ENCODE measurements around the gene CACHD1.

The CACHD1 gene

DNA sequence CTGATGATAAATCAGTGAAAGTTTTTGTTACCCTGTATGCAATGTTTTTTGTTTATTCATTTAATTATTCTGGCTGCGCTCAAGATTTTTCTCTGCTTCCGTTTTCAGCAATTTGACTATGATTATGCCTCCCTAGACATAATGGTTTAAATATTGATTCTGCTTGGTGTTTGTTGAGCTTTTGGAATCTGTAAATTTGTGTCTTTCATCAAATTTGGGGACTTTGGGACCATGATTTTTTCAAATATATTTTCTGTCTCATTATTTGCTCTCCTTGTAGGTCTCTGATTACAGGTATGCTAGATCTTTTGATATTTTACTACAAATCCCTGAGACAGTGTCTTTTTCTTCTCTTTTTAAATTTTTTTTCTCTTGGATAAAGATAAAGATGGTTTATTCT is 92.1 kb downstream of the CACHD1 start:
- no peaks in the 10 kb centered on the region for H3K36me3 ChIP-seq (replicated peaks; ENCODE audit: low read depth, low read length)
- H4K20me1 ChIP-seq (ENCODE audit: insufficient read depth, low read length): no peaks in the 10 kb centered on the region
- H3K9ac ChIP-seq (ENCODE audit: low read length): no peak overlapping the region
- H3K4me1 ChIP-seq (ENCODE audit: low read length): no peaks in the 10 kb centered on the region
- no peak overlapping the region for H3K4me2 ChIP-seq (ENCODE audit: low read length)
- H3K79me2 ChIP-seq (ENCODE audit: low read length): no peaks in the 10 kb centered on the region
- no peak overlapping the region for H3K27ac ChIP-seq (ENCODE audit: low read length)
- H2AFZ ChIP-seq (ENCODE audit: low read depth, low read length): no peak overlapping the region
- no peak overlapping the region for H3K4me3 ChIP-seq (ENCODE audit: low read length)
- no peaks in the 10 kb centered on the region for H3K9me3 ChIP-seq (ENCODE audit: insufficient read depth, low read length)
- TF ChIP-seq EZH2phosphoT487 (IDR thresholded peaks at IDR 0.05; ENCODE audit: low read depth): no peak
- TF ChIP-seq, protein P1, sequence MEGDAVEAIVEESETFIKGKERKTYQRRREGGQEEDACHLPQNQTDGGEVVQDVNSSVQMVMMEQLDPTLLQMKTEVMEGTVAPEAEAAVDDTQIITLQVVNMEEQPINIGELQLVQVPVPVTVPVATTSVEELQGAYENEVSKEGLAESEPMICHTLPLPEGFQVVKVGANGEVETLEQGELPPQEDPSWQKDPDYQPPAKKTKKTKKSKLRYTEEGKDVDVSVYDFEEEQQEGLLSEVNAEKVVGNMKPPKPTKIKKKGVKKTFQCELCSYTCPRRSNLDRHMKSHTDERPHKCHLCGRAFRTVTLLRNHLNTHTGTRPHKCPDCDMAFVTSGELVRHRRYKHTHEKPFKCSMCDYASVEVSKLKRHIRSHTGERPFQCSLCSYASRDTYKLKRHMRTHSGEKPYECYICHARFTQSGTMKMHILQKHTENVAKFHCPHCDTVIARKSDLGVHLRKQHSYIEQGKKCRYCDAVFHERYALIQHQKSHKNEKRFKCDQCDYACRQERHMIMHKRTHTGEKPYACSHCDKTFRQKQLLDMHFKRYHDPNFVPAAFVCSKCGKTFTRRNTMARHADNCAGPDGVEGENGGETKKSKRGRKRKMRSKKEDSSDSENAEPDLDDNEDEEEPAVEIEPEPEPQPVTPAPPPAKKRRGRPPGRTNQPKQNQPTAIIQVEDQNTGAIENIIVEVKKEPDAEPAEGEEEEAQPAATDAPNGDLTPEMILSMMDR (IDR thresholded peaks at IDR 0.05; ENCODE audit: low read depth, low read length): no peak
- H3K27me3 ChIP-seq (ENCODE audit: low read depth, low read length): no peaks in the 10 kb centered on the region

DNA sequence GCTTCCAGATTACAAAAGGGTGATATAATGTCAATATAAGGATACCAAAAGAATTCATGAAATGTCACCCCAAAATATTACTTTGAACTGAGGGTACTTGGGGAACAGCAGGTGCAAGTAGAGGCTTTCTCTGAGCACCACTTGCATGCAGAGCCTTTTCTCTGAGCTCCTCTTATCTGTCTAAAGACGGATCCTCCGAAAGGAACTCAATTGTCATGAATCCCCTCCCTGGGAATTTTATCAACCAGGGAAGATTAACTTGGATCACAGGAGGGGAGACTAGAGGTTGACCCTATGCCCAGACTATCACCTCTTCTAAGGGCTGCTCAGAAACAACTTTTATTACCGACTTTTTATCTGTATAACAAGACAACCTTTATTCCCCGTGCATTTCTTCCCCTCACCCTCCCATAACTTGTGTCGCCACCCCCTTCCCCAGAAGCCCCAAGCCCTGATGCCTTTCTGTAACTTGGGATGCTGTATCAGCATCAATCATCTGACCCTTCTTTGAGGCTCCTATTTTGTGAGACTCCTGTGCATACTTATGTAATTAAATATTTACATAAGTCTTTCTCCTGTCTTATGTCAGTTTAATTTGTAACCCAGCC is 94.1 kb downstream of the CACHD1 start:
- Histone ChIP-seq H3K4me3 (ENCODE audit: low read length) (no peak overlapping the region), H3K9ac (ENCODE audit: low read length) (no peak overlapping the region), H2AFZ (ENCODE audit: low read depth, low read length) (no peak overlapping the region), H4K20me1 (ENCODE audit: insufficient read depth, low read length) (no peaks in the 10 kb centered on the region), H3K36me3 (replicated peaks; ENCODE audit: low read depth, low read length) (no peaks in the 10 kb centered on the region), H3K27me3 (ENCODE audit: low read depth, low read length) (no peaks in the 10 kb centered on the region), H3K4me1 (ENCODE audit: low read length) (no peaks in the 10 kb centered on the region), H3K4me2 (ENCODE audit: low read length) (no peak overlapping the region), H3K79me2 (ENCODE audit: low read length) (no peaks in the 10 kb centered on the region), H3K27ac (ENCODE audit: low read length) (no peak overlapping the region), H3K9me3 (ENCODE audit: insufficient read depth, low read length) (no peaks in the 10 kb centered on the region)
- TF ChIP-seq, protein P1 (IDR thresholded peaks at IDR 0.05; ENCODE audit: low read depth, low read length): no peak
- no peak for TF ChIP-seq EZH2phosphoT487 (IDR thresholded peaks at IDR 0.05; ENCODE audit: low read depth)

DNA sequence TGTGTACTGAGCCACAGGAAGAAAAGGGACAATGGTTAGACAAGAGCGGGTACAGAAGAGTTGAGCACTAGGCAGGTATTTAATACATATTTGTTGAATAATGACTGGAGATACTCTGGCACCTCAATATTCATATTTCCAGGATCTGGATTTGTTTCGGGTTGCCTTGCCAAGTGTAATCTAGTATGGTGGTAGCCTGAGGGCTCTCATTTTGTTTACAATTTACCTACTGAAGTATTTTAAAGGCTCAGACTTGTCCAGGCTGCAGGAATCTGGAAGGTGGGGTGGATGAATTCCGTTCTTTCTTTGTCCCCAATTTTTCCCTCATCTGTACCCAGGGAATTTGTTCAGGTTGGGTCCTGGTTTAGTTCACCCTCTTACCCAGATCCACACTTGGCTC is 95.0 kb downstream of the CACHD1 start:
- TF ChIP-seq, protein P1 (IDR thresholded peaks at IDR 0.05; ENCODE audit: low read depth, low read length): no peak
- no peak for TF ChIP-seq EZH2phosphoT487 (IDR thresholded peaks at IDR 0.05; ENCODE audit: low read depth)

DNA sequence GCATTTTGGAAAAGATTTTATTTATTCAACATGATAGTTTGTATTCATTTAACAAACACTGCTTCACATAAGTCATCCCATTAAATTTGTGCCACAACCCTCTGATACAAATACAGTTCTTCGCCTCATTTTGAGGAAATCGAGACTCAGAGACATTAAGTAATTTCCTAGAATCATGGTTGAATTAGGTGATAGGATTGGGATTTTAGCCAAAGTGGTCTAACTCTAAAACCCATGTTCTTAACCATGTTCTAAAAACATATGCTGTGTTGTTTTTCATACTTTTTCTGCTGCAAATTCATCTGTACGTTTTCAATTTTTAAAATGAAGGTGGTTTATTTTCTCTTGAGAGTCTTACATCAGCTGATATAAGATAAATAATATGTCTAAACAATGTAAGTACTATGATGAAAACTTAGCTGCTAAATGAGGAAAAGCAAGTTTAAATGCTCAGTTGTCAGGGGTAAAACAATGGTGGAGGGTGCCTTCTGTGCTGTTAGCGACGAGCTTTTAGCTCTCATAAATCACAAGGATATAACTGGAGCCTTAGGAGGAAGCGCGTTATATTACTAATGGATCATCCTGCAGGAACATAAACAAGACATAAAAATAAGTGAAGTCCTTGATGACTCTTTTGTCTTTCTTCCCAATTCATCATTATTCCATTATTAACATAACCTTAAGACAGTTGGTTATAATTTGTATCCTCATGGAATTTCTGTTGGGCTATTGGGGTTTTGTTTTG is 97.7 kb downstream of the CACHD1 start:
- Histone ChIP-seq H2AFZ (ENCODE audit: low read depth, low read length) (no peak overlapping the region), H3K27ac (ENCODE audit: low read length) (no peak overlapping the region), H3K4me2 (ENCODE audit: low read length) (no peak overlapping the region), H3K4me3 (ENCODE audit: low read length) (no peak overlapping the region), H3K36me3 (replicated peaks; ENCODE audit: low read depth, low read length) (no peaks in the 10 kb centered on the region), H3K9me3 (ENCODE audit: insufficient read depth, low read length) (no peaks in the 10 kb centered on the region), H3K27me3 (ENCODE audit: low read depth, low read length) (no peaks in the 10 kb centered on the region), H3K9ac (ENCODE audit: low read length) (no peak overlapping the region), H4K20me1 (ENCODE audit: insufficient read depth, low read length) (no peaks in the 10 kb centered on the region), H3K4me1 (ENCODE audit: low read length) (no peaks in the 10 kb centered on the region), H3K79me2 (ENCODE audit: low read length) (no peaks in the 10 kb centered on the region)
- TF ChIP-seq, protein P1 (IDR thresholded peaks at IDR 0.05; ENCODE audit: low read depth, low read length): no peak
- no peak for TF ChIP-seq EZH2phosphoT487 (IDR thresholded peaks at IDR 0.05; ENCODE audit: low read depth)

More for the DNA sequence above, 95.0 kb downstream of the CACHD1 start:
- H3K79me2 ChIP-seq (ENCODE audit: low read length): no peaks in the 10 kb centered on the region
- no peaks in the 10 kb centered on the region for H4K20me1 ChIP-seq (ENCODE audit: insufficient read depth, low read length)
- no peaks in the 10 kb centered on the region for H3K9me3 ChIP-seq (ENCODE audit: insufficient read depth, low read length)
- H3K4me2 ChIP-seq (ENCODE audit: low read length): no peak overlapping the region
- H3K36me3 ChIP-seq (replicated peaks; ENCODE audit: low read depth, low read length): no peaks in the 10 kb centered on the region
- no peaks in the 10 kb centered on the region for H3K27me3 ChIP-seq (ENCODE audit: low read depth, low read length)
- no peak overlapping the region for H3K4me3 ChIP-seq (ENCODE audit: low read length)
- no peak overlapping the region for H2AFZ ChIP-seq (ENCODE audit: low read depth, low read length)
- H3K9ac ChIP-seq (ENCODE audit: low read length): no peak overlapping the region
- H3K27ac ChIP-seq (ENCODE audit: low read length): no peak overlapping the region
- H3K4me1 ChIP-seq (ENCODE audit: low read length): no peaks in the 10 kb centered on the region
